Heart right ventricle (tissue), 16 donors: ENCODE results near the gene NSMCE1. TPM values are rescaled to one million over a fixed set of nuclear protein-coding genes. Genes with fewer than 3 reads are reported as not detected.
"Not testable (repeated sequence)": the region's sequence is repeated elsewhere in the genome, so short reads cannot be mapped to it uniquely, and the experiment has no call there.

Source experiments
- ATAC-seq, 8 donors: fragments of 200-7000 bp; cut with Tn5 transposase; one replicate each; pipeline ENCODE4 v1.9.1; 2020; ENCODE audit warnings: mild to moderate bottlenecking in 8 of 8, moderate library complexity in 8 of 8, moderate number of reproducible peaks in 1 of 8
- DNase-seq, 2 donors: peaks; one replicate each; pipeline ENCODE4 v3.0.0-alpha.2; 2020
- H3K27ac ChIP-seq, 10 donors: fragments of 200-600 bp; sonication (generic) in 2 of 10; one replicate each; pipeline versions ENCODE4 v1.5.0 to v1.8.0; 2020 to 2022; ENCODE audit warnings: mild to moderate bottlenecking in 3 of 10
- H3K27me3 ChIP-seq, 7 donors: fragments of 200-600 bp; one replicate each; pipeline ENCODE4 v1.8.0; 2021 to 2022; ENCODE audit warnings: mild to moderate bottlenecking in 2 of 7
- H3K36me3 ChIP-seq, 9 donors: fragments of 200-600 bp; sonication (generic) in 1 of 9; one replicate each; pipeline versions ENCODE4 v1.5.0 to v1.8.0; 2020 to 2022; ENCODE audit warnings: mild to moderate bottlenecking in 2 of 9
- H3K4me1 ChIP-seq, 9 donors: fragments of 200-600 bp; sonication (generic) in 1 of 9; one replicate each; pipeline versions ENCODE4 v1.5.0 to v1.8.0; 2020 to 2022; ENCODE audit warnings: mild to moderate bottlenecking in 4 of 9
- H3K4me3 ChIP-seq, 10 donors: fragments of 200-600 bp; sonication (generic) in 2 of 10; one replicate each; pipeline versions ENCODE4 v1.5.0 to v1.8.0; 2020 to 2022; ENCODE audit warnings: mild to moderate bottlenecking in 7 of 10, moderate library complexity in 2 of 10
- H3K9me3 ChIP-seq, 11 donors: fragments of 200-600 bp in 10 of 11; sonication (generic) in 2 of 11; one replicate each; pipeline versions ENCODE4 v1.5.0 to v1.8.0; 2013 to 2022; ENCODE audit warnings: mild to moderate bottlenecking in 2 of 11, control low read depth in 1 of 11, moderate library complexity in 1 of 11
- WGBS, 2 donors: extraction: QIAGEN DNeasy Blood & Tissue Kit; methylation state at CpG; one replicate each; pipeline ENCODE4 v1.1.7; 2013; ENCODE audit warnings: inconsistent platforms in 1 of 2; 5-methylcytosine and 5-hydroxymethylcytosine counted together
- intact Hi-C, 10 donors: fragments of 100-400 bp; cut with DNase I; formaldehyde crosslinking; loops; one replicate each; pipeline versions ENCODE4 v1.11.1 to v1.14.2; 2022
- polyA plus RNA-seq, 2 donors: library from polyadenylated mRNA; stranded (reverse); fragments of 200-250 nt; gene quantifications; one replicate each; pipeline ENCODE4 v1.2.3, GENCODE V29; 2013
- total RNA-seq, 10 donors: library from RNA; stranded (reverse); fragmentation: NEBNext Ultra II Directional in 3 of 10; extraction: Animal tissue kit (Norgen Biotek cat#: 25700) in 3 of 10; gene quantifications; one replicate each; pipeline versions ENCODE4 v1.2.1 to v1.2.4, GENCODE V29; 2021 to 2023
- TF ChIP-seq, protein P1 (sequence below), 9 donors: fragments of 200-600 bp; sonication (generic) in 2 of 9; IDR thresholded peaks; one replicate each; pipeline versions ENCODE4 v1.5.0 to v1.8.0; 2021 to 2022; ENCODE audit warnings: antibody characterized with exemption in 9 of 9, mild to moderate bottlenecking in 5 of 9, moderate library complexity in 1 of 9
- donor health status: Arrhythmogenic right ventricular cardiomyopathy.
- donor health status: ischemic (EF 13 %, LVEDD 7.1; RV severe dilation, severe dysfunction).
- donor health status: healthy with polysubstance abuse.
- donor health status: DM: no; HTN: yes; CAD: no.
- donor health status: DM: no; HTN: no; CAD: no.
- donor health status: ischemic (EF 25% LVEDD 6.9; RV normal size, moderate dysfunction).
- donor health status: ischemic (EF 25% LVEDD 5.7; RV mildly dilated, moderate dysfunction).
- donor health status: healthy.
- donor health status: DM: yes; HTN: yes; CAD: no.
- donor health status: Ischemic cardiomyopathy.
- donor health status: ischemic (EF 35%, LVEDD 5.7; RV mildly dilated, moderate dysfunction).
- donor health status: nonischemic (EF 11% LVEDD 7.7; RV severe dilation, severe dysfunction).
- donor health status: DM: yes; HTN: yes; CAD: no.
- donor health status: PGD.
- donor health status: ischemic (EF 29% LVEDD 5.4; RV normal size, mild dysfunction).
- donor health status: nonischemic (EF 23%, LVEDD 6.1; RV moderate dilation, normal function).

The NSMCE1 gene
- total and polyA plus RNA-seq, 12 donors = 33.5 to 57.1 (median 38.1) TPM

DNA sequence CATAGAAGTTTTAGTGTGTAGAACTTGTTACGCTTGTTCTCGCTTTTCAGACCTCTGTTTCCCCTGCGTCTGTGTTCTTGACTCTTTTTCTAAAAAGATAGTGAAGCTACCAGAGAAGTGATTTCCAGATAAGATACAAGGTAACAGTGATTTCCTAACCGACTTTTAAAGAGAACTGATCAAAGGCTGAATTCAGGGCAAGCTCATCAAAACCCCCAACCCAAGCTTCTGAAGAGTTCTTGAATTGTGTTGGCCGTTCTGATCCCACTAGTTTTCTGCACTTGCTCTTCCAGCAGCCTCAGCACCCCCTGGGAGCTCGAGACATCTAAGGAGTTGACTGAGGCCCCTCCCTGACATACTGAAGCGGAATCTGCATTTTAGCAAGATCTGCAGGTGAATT is 12.7 kb upstream of the NSMCE1 start:
- Histone ChIP-seq H3K36me3 (no peaks in the 10 kb centered on the region), H3K4me1 (peaks cover 0 to 11% (median 5%) of the 10 kb centered on the region in 9 donors), H3K9me3 (no peaks in the 10 kb centered on the region), H3K27me3 (no peaks in the 10 kb centered on the region), H3K27ac (no peak overlapping the region), H3K4me3 (no peak overlapping the region)
- TF ChIP-seq, protein P1, sequence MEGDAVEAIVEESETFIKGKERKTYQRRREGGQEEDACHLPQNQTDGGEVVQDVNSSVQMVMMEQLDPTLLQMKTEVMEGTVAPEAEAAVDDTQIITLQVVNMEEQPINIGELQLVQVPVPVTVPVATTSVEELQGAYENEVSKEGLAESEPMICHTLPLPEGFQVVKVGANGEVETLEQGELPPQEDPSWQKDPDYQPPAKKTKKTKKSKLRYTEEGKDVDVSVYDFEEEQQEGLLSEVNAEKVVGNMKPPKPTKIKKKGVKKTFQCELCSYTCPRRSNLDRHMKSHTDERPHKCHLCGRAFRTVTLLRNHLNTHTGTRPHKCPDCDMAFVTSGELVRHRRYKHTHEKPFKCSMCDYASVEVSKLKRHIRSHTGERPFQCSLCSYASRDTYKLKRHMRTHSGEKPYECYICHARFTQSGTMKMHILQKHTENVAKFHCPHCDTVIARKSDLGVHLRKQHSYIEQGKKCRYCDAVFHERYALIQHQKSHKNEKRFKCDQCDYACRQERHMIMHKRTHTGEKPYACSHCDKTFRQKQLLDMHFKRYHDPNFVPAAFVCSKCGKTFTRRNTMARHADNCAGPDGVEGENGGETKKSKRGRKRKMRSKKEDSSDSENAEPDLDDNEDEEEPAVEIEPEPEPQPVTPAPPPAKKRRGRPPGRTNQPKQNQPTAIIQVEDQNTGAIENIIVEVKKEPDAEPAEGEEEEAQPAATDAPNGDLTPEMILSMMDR (IDR thresholded peaks at IDR 0.05) = no peak
- DNase-seq = no peak
- 61 to 69% methylated on average over 7 of the region's 7 CpGs for WGBS, 2 donors
- no peak for ATAC-seq
- intact Hi-C loops = loop anchor here in 1 of 10 donors (10.0 kb wide), 1 partner anchor 46 kb away; no protein-coding TSS in a partner anchor

GRCh38 chr16:27275394-27275793 is 6.8 kb upstream of the NSMCE1 start:
- WGBS, 2 donors = 88 to 98% methylated on average over 1 of the region's 1 CpG
- TF ChIP-seq, protein P1 (IDR thresholded peaks at IDR 0.05) = no peak
- Histone ChIP-seq H3K4me3 (no peak overlapping the region), H3K4me1 (peaks cover 0 to 21% (median 0%) of the 10 kb centered on the region in 9 donors), H3K27ac (peak overlapping the region in 1 of 10 donors; percentile 5), H3K27me3 (no peaks in the 10 kb centered on the region), H3K9me3 (no peaks in the 10 kb centered on the region), H3K36me3 (no peaks in the 10 kb centered on the region)
- DNase-seq = no peak
- no peak for ATAC-seq
- intact Hi-C loops = no loop called here

DNA sequence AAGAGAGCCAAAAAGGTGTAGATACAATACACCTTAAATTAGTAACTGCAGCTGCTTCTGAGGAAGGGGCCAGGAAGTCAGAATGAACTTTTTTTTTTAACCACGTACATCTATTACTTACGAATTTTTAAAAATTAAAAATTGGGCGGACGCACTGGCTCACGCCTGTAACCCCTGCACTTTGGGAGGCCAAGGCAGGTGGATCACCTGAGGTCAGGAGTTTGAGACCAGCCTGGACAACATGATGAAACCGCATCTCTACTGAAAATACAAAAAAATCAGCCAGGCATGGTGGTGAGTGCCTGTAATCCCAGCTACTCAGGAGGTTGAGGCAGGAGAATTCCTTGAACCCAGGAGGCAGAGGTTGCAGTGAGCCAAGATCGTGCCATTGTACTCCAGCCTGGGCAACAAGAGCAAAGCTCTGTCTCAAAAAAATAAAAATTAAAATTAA is 5.9 kb upstream of the NSMCE1 start:
- H3K9me3 ChIP-seq, DNase-seq, H3K36me3 ChIP-seq, H3K4me3 ChIP-seq, intact Hi-C loops, ATAC-seq, H3K27me3 ChIP-seq: not testable (repeated sequence)
- Histone ChIP-seq H3K4me1 (peaks cover 0 to 22% (median 0%) of the 10 kb centered on the region in 9 donors), H3K27ac (peak overlapping the region in 1 of 10 donors; percentile 7)
- WGBS, 2 donors = 85 to 90% methylated on average over 7 of the region's 7 CpGs

DNA sequence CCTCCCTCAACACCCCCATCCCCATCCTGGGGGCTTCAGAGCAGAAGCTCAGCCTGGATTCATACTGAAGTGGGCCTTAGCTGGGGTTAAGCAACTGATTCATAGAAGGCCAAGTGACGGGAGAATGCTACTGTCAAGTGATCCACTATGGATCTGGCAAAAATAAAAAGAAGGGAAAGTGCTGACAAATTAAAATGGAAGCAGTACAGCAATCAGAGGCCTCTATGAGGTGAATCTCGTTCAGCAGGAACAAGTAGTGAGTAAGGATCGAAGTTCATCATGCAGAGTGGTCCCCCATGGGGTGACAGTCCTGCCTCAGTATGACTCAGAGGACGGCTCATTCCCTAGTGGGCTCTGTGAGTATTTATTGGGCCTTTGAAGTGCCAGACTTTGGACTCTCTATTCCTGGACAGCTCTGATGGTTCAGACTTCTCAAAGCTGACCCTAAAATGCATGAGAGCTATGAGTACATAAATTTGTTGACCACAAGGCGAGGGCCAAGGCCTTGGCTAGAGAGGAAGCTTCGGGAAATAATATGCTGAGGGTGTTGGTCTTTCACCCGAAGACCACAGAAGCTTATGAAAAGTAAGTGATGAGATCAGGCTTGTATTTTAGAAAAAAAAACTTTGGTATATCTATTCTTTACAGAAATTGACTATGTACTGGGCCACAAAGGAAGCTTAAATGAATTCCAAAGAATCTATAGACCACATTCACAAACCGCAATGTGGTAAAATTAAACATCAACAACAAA is 5.3 kb upstream of the NSMCE1 start:
- H3K4me3 ChIP-seq = no peak overlapping the region
- peak overlapping the region in 1 of 10 donors; percentile 7 for H3K27ac ChIP-seq
- ATAC-seq (peak in 1 of 8 donors; percentile 44), DNase-seq (no peak)
- intact Hi-C loops = no loop called here
- H3K9me3 ChIP-seq = no peaks in the 10 kb centered on the region
- 79 to 82% methylated on average over 8 of the region's 8 CpGs for WGBS, 2 donors
- no peaks in the 10 kb centered on the region for H3K27me3 ChIP-seq
- TF ChIP-seq, protein P1 (IDR thresholded peaks at IDR 0.05) = no peak
- peaks cover 0 to 28% (median 5%) of the 10 kb centered on the region in 9 donors for H3K4me1 ChIP-seq
- H3K36me3 ChIP-seq = no peaks in the 10 kb centered on the region

DNA sequence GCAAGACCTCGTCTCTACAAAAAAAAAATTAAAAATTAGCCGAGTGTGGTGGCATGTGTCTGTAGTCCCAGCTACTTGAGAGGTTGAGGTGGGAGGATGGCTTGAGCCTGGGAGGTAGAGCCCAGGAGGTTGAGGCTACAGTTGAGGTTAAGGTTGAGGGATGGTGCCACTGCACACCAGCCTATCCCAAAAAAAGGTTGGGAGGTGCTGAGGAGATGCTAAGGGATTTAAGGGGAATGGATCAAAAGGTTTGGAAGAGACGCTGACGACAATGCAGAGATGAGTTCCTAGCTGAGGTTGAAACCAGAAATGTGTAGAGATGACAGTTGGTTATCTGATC is 4.7 kb upstream of the NSMCE1 start:
- Histone ChIP-seq H3K9me3 (no peaks in the 10 kb centered on the region), H3K4me3 (no peak overlapping the region), H3K27ac (no peak overlapping the region), H3K4me1 (peaks cover 0 to 29% (median 5%) of the 10 kb centered on the region in 9 donors), H3K27me3 (no peaks in the 10 kb centered on the region), H3K36me3 (no peaks in the 10 kb centered on the region)
- intact Hi-C loops = no loop called here
- DNase-seq (no peak), ATAC-seq (no peak)
- 96% methylated on average over 4 of the region's 4 CpGs for WGBS, 2 donors
- TF ChIP-seq, protein P1 (IDR thresholded peaks at IDR 0.05) = no peak

DNA sequence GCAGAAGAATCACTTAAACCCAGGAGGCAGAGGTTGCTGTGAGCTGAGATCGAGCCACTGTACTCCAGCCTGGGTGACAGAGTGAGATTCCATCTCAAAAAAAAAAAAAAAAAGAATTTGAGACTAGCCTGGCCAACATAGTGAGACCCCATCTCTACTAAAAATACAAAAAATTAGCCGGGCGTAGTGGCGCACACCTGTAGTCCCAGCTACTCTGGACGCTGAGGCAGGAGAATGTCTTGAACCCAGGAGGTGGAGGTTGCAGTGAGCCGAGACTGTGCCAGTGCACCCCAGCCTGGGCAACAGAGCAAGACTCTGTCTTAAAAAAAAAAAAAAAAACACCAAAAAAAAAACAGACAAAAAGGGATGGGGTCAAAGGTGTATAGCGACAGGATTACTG is 4.1 kb upstream of the NSMCE1 start:
- WGBS, 2 donors = 96 to 99% methylated on average over 7 of the region's 7 CpGs
- H3K9me3 ChIP-seq, H3K36me3 ChIP-seq, DNase-seq, H3K4me3 ChIP-seq, H3K27me3 ChIP-seq, ATAC-seq, H3K27ac ChIP-seq, intact Hi-C loops: not testable (repeated sequence)
- peaks cover 0 to 33% (median 9%) of the 10 kb centered on the region in 9 donors for H3K4me1 ChIP-seq
